Stimulated activated naive CD8-positive, alpha-beta T cell treated with anti-CD3 and anti-CD28 coated beads, Interleukin-15, amount 100 ng/mL, for 72 hours (primary cell): Measurements from ENCODE around the gene DRD3.

ENCODE experiments used
- ATAC-seq: fragments of 150-1000 bp; cut with Tn5 transposase; 2 replicates; pipeline ENCODE4 v1.10.0; 2021; ENCODE audit warnings: mild to moderate bottlenecking, moderate library complexity
- DNase-seq, 2 donors: peaks; one replicate each; pipeline ENCODE4 v3.0.0; 2021 to 2022
- H3K27ac Mint-ChIP-seq, 2 donors: one replicate each; pipeline ENCODE4 v1.8.0; 2022; ENCODE audit warnings: mild to moderate bottlenecking in 2 of 2, mixed read lengths in 2 of 2, moderate library complexity in 2 of 2
- H3K27me3 Mint-ChIP-seq: one replicate; pipeline ENCODE4 v1.8.0; 2022; ENCODE audit warnings: mixed read lengths
- H3K4me1 Mint-ChIP-seq: one replicate; pipeline ENCODE4 v1.8.0; 2022; ENCODE audit warnings: mild to moderate bottlenecking, mixed read lengths
- H3K4me3 Mint-ChIP-seq, 2 donors: one replicate each; pipeline ENCODE4 v1.8.0; 2022; ENCODE audit warnings: mild to moderate bottlenecking in 2 of 2, mixed read lengths in 2 of 2, moderate library complexity in 1 of 2
- H3K9me3 Mint-ChIP-seq, 2 donors: one replicate each; pipeline ENCODE4 v1.8.0; 2022; ENCODE audit warnings: mixed read lengths in 2 of 2

Gene DRD3

DNA sequence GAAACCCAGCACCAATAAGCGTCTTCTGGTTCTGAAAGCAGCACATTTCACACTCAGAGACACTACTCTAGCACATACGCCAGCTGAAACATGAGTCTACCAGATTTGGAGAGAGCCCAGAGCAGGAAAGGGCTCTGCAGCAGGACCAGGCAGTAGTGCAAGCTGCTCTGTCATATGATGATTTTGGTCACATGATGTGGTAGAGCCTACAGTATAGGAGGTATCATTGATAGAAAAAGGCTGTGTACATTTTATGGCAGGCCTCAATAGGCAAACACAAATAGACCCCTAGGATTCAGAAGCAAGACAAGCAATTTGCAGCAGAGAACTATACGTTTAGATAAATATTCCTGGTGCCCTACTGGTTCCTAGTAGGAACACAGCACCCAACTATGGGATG lies 64.1 kb downstream of the DRD3 start:
- no peak for DNase-seq
- H3K27ac Mint-ChIP-seq, result no peak overlapping the region
- H3K4me1 Mint-ChIP-seq, result no peaks in the 10 kb centered on the region
- ATAC-seq, result no peak
- H3K9me3 Mint-ChIP-seq, result no peaks in the 10 kb centered on the region
- H3K27me3 Mint-ChIP-seq, result peaks cover 23% of the 10 kb centered on the region
- H3K4me3 Mint-ChIP-seq, result no peak overlapping the region

DNA sequence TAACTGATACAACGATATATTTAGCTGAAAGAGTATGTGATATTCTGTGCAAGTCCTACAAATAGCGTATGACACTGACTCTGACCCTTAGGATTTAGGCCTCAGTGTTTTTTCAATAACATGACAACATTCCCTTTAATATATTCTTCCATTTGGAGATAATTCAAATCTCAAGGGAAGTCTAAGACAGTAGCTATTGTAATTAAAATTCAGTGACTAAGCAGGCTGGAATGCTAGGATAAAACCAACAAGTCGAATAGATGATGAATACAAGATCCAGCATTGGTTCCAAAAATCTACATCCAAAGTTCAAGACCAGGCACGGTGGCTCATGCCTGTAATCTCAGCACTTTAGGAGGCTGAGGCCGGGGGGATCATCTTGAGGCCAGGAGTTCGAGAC lies 66.2 kb downstream of the DRD3 start:
- H3K4me3 Mint-ChIP-seq, result no peak overlapping the region
- H3K27me3 Mint-ChIP-seq, result peaks cover 29% of the 10 kb centered on the region
- ATAC-seq (no peak), DNase-seq (no peak)
- H3K27ac Mint-ChIP-seq, result no peak overlapping the region
- no peaks in the 10 kb centered on the region for H3K9me3 Mint-ChIP-seq
- H3K4me1 Mint-ChIP-seq, result no peaks in the 10 kb centered on the region

DNA sequence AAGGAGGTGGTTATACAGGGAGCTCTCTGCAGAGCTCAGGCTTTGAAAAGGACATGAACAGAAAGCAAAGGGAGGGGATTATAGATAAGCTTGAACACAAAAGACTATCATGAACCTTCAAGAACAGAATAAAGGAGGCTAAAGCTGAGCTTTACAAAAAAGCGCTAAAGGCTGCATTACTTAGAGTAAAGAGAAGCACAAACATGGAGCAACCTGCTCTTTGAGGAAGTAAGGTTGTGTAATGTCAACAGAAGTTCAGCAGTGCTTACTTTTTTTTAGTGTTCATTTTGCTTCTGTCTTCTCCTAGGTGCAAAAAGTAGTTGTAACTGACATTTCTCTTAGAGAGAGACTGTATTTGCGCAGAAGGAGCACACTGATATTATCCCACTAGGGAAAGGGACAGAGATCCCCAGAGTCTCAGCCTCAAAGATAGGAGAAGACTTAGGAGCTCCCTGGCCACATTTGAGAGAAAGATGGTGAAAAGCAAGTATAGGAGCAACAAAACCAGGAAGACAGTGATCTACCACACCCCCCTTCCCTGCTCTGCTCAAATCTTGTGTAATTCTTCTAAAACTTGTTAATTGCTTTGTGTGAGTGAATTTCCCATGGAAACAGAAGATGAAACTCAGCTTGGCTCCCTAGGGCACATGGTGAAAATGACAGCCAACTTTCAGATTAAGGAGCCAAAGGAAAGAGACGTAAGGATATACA lies 67.6 kb downstream of the DRD3 start:
- DNase-seq, result no peak
- no peaks in the 10 kb centered on the region for H3K9me3 Mint-ChIP-seq
- H3K27ac Mint-ChIP-seq, result no peak overlapping the region
- no peak for ATAC-seq
- no peaks in the 10 kb centered on the region for H3K4me1 Mint-ChIP-seq
- H3K27me3 Mint-ChIP-seq, result peaks cover 29% of the 10 kb centered on the region
- no peak overlapping the region for H3K4me3 Mint-ChIP-seq

- H3K9me3 Mint-ChIP-seq, result no peaks in the 10 kb centered on the region
- no peak overlapping the region for H3K4me3 Mint-ChIP-seq
- no peaks in the 10 kb centered on the region for H3K4me1 Mint-ChIP-seq
- DNase-seq (no peak), ATAC-seq (no peak)
- H3K27ac Mint-ChIP-seq, result no peak overlapping the region
- peaks cover 29% of the 10 kb centered on the region for H3K27me3 Mint-ChIP-seq
These were observed 68.4 kb downstream of the DRD3 start for GRCh38 chr3:114110439-114110838.

DNA sequence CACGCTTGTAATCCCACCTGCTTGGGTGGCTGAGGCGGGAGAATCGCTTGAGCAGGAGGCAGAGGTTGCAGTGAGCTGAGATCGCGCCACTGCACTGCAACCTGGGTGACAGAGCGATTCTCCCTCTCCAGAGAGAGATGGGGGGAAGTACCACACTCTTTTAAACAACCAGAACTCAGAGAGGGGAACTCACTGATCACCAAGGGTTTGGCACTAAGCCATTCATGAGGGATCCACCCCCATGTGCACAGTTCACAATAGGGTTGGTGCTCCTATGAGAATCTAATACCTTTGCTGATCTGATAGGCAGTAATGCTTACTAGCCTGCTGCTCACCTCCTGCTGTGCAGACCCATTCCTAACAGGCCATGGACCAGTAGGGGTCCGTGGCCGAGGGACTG lies 70.7 kb downstream of the DRD3 start:
- Mint-ChIP-seq H3K27ac (no peak overlapping the region), H3K9me3 (no peaks in the 10 kb centered on the region), H3K27me3 (peaks cover 29% of the 10 kb centered on the region), H3K4me1 (no peaks in the 10 kb centered on the region), H3K4me3 (no peak overlapping the region)
- no peak for DNase-seq
- no peak for ATAC-seq

DNA sequence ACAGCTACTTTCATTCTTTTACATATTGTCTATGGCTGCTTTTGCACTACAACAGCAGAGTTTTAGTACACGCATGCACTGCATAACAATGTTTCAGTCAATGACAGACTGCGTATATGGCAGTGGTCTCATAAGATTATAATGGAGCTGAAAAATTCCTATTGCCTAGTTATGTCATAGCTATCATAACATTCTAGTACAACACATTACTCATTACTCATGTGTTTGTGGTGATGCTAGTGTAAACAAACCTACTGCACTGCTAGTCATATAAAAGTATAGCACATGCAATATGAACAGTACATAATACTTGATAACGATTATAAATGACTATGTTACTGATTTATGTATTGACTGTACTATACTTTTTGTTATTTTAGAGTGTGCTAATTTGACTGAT lies 74.4 kb downstream of the DRD3 start:
- DNase-seq (no peak), ATAC-seq (no peak)
- H3K4me1 Mint-ChIP-seq, result no peaks in the 10 kb centered on the region
- H3K27me3 Mint-ChIP-seq, result peaks cover 13% of the 10 kb centered on the region
- H3K4me3 Mint-ChIP-seq, result no peak overlapping the region
- no peaks in the 10 kb centered on the region for H3K9me3 Mint-ChIP-seq
- no peak overlapping the region for H3K27ac Mint-ChIP-seq

DNA sequence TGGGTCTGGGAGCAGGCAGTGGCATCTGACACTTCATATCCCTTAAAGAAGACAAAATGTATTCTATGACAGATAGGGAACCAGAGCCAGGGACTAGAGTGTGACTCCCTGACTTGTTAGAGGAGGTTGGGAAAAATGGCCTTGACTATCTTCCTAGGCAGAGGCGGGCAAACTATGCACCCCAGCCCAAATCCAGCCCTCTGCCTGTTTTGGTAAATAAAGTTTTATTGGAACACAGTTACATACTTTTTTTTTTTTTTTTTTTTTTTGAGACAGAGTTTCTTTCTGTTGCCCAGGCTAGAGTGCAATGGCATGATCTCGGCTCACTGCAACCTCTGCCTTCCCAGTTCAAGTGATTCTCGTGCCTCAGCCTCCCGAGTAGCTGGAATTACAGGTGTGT lies 75.0 kb downstream of the DRD3 start:
- Mint-ChIP-seq H3K9me3 (no peaks in the 10 kb centered on the region), H3K4me3 (no peak overlapping the region), H3K4me1 (no peaks in the 10 kb centered on the region), H3K27me3 (peaks cover 10% of the 10 kb centered on the region), H3K27ac (no peak overlapping the region)
- ATAC-seq (no peak), DNase-seq (no peak)

GRCh38 chr3:114103181-114103580 lies 75.7 kb downstream of the DRD3 start:
- H3K27ac Mint-ChIP-seq, result no peak overlapping the region
- no peaks in the 10 kb centered on the region for H3K4me1 Mint-ChIP-seq
- DNase-seq (no peak), ATAC-seq (no peak)
- no peak overlapping the region for H3K4me3 Mint-ChIP-seq
- H3K9me3 Mint-ChIP-seq, result no peaks in the 10 kb centered on the region
- H3K27me3 Mint-ChIP-seq, result peaks cover 10% of the 10 kb centered on the region

DNA sequence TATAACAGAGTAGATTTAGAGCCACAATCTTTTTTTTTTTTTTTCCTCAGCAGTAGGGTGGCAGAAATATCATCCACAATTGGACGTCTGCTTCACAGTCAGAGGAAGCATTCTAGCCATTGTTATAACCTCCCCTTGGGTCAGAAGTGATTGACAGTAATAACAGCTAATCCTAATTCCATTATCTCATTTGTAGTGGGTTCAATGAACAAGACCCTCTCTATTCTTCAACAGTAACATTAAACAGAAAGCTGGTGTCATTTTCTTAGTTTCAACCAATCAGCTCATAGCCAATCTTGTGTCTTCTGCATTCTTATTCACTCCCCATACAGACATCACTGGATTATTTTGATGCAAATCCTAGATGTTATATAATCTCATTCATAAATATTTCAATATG lies 77.8 kb downstream of the DRD3 start:
- Mint-ChIP-seq H3K9me3 (no peaks in the 10 kb centered on the region), H3K4me1 (no peaks in the 10 kb centered on the region), H3K27me3 (peaks cover 10% of the 10 kb centered on the region), H3K27ac (no peak overlapping the region), H3K4me3 (no peak overlapping the region)
- ATAC-seq (no peak), DNase-seq (no peak)

DNA sequence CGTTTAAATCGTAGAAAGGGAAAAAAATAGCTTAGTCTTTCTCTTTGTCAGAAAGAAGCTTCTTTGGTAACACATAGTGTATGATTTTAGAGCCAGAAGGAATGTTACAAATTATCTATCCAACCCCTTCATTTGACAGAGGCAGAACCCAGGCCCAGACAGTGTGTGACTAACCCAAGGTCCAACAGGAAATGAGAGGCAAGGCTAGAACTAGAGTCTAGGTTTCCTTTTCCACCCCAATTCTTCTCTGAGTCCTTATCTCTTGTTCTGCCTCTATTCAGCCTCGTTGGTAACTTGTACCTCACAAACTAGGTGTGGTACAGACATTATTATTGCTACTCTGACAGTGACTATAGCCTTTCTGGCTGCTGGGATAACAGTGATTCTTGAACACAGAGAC lies 83.1 kb downstream of the DRD3 start:
- Mint-ChIP-seq H3K27ac (no peak overlapping the region), H3K4me1 (peaks cover 6% of the 10 kb centered on the region), H3K4me3 (no peak overlapping the region), H3K9me3 (no peaks in the 10 kb centered on the region), H3K27me3 (peaks cover 5% of the 10 kb centered on the region)
- ATAC-seq, result no peak
- DNase-seq, result no peak

DNA sequence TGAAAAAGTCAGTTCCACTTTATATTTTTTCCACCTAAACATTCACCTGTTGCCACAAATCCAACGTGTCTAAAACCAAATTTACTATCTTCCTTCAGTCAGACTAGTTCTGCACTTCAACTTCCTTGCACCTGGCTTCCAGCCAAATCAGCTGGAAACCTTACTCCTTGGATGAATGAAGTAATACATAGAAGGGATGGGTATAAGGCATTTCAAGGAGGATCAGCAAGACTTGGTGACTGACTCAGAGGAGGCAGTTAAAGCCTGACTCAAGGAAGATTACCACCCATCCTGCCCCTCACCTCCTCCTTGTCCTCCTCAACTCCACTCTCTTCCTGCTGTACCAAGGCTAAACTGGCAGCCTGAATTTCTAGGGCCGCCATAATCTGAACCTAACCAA lies 85.3 kb downstream of the DRD3 start:
- no peaks in the 10 kb centered on the region for H3K9me3 Mint-ChIP-seq
- H3K4me3 Mint-ChIP-seq, result no peak overlapping the region
- H3K27me3 Mint-ChIP-seq, result no peaks in the 10 kb centered on the region
- no peak for ATAC-seq
- peaks cover 6% of the 10 kb centered on the region for H3K4me1 Mint-ChIP-seq
- no peak for DNase-seq
- no peak overlapping the region for H3K27ac Mint-ChIP-seq

DNA sequence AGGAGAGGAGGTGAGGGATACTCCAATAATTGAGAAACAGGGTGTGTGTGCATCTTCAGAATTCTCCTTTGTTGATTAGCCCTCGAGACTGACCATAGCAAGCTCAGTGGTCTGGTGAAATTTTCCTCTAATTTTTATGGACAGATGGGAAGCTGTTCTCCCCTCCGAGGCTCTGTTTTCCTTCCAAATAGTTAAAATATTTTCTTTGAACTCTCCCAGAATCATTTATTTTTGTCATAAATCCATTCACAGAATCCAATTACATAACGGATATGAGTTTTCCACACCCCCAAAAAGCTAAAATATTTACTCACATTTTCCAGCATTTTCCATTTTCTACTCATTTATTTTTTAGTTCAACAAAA lies 85.9 kb downstream of the DRD3 start:
- no peak overlapping the region for H3K27ac Mint-ChIP-seq
- H3K4me3 Mint-ChIP-seq, result no peak overlapping the region
- no peaks in the 10 kb centered on the region for H3K9me3 Mint-ChIP-seq
- peaks cover 6% of the 10 kb centered on the region for H3K4me1 Mint-ChIP-seq
- DNase-seq (no peak), ATAC-seq (no peak)
- no peaks in the 10 kb centered on the region for H3K27me3 Mint-ChIP-seq

DNA sequence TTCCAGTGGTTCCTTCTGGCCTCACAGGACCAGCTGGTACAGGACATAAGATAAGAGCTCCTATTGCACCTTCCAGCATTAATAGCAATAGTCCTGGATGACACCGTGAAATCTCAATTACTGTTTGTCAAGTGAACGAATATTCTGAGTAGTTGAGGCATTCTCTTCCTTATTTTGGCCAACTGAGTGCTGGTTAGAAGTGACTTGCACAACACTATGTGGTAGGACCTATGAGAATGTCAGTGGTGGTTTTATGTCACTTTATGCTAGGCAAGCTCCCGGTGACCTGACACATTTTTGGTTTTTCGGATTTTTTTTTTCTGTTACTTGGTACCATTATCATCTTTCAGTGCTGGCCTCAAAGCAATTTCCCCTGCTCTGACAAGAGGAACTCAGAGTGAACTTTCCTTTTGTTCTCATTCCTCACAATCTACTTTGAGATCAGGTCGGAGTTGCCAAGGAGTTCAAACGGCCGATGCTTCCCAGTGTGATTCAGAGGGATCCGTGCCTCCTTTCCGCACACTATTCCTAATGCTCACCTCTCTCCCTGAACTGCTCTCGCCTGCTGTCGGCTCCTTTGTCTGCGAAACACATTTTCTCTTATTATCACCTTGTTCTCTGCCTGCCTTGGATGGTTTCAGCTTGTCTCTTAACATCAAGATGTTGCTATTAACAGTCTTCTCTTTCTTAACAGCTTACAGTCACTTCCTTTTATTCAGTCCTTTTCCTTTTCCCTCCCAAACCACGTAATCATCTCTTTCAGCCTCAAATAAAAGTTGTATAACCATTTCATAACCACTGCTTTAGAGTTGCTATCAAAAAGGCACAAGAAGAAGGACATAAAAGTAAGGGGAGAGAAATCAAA lies 86.5 kb downstream of the DRD3 start:
- ATAC-seq (no peak), DNase-seq (no peak)
- Mint-ChIP-seq H3K27ac (no peak overlapping the region), H3K9me3 (no peaks in the 10 kb centered on the region), H3K27me3 (no peaks in the 10 kb centered on the region), H3K4me3 (no peak overlapping the region), H3K4me1 (peaks cover 6% of the 10 kb centered on the region)

GRCh38 chr3:114089675-114090074 lies 89.2 kb downstream of the DRD3 start:
- DNase-seq (no peak), ATAC-seq (no peak)
- H3K4me1 Mint-ChIP-seq, result peaks cover 6% of the 10 kb centered on the region
- H3K27ac Mint-ChIP-seq, result no peak overlapping the region
- no peaks in the 10 kb centered on the region for H3K27me3 Mint-ChIP-seq
- H3K9me3 Mint-ChIP-seq, result no peaks in the 10 kb centered on the region
- H3K4me3 Mint-ChIP-seq, result no peak overlapping the region

- ATAC-seq (no peak), DNase-seq (no peak)
- Mint-ChIP-seq H3K9me3 (no peaks in the 10 kb centered on the region), H3K27me3 (no peaks in the 10 kb centered on the region), H3K4me1 (no peaks in the 10 kb centered on the region), H3K27ac (no peak overlapping the region), H3K4me3 (no peak overlapping the region)
These were observed 92.5 kb downstream of the DRD3 start for GRCh38 chr3:114086356-114086755.

- ATAC-seq, result no peak
- no peak overlapping the region for H3K4me3 Mint-ChIP-seq
- H3K4me1 Mint-ChIP-seq, result no peaks in the 10 kb centered on the region
- H3K27ac Mint-ChIP-seq, result no peak overlapping the region
- H3K27me3 Mint-ChIP-seq, result no peaks in the 10 kb centered on the region
- H3K9me3 Mint-ChIP-seq, result no peaks in the 10 kb centered on the region
- DNase-seq, result no peak
These were observed 95.7 kb downstream of the DRD3 start for GRCh38 chr3:114083112-114083511.

- H3K27ac Mint-ChIP-seq, result no peak overlapping the region
- no peaks in the 10 kb centered on the region for H3K4me1 Mint-ChIP-seq
- no peak overlapping the region for H3K4me3 Mint-ChIP-seq
- ATAC-seq (no peak), DNase-seq (no peak)
- no peaks in the 10 kb centered on the region for H3K27me3 Mint-ChIP-seq
- no peaks in the 10 kb centered on the region for H3K9me3 Mint-ChIP-seq
These were observed 97.8 kb downstream of the DRD3 start for GRCh38 chr3:114081037-114081436.
